IPS-18c (cell line): ENCODE results near the gene PALLD.

ENCODE experiments used
- H3K4me3 ChIP-seq: 2 replicates; pipeline ENCODE4 v1.7.0; 2013; ENCODE audit warnings: low read depth, mild to moderate bottlenecking, low read length, moderate library complexity; ENCODE audit not compliant: insufficient read depth
- H3K9me3 ChIP-seq: one replicate; pipeline ENCODE4 v1.6.1; 2013; ENCODE audit warnings: mild to moderate bottlenecking, low read length, moderate library complexity; ENCODE audit not compliant: control insufficient read depth, insufficient read depth

PALLD gene

DNA sequence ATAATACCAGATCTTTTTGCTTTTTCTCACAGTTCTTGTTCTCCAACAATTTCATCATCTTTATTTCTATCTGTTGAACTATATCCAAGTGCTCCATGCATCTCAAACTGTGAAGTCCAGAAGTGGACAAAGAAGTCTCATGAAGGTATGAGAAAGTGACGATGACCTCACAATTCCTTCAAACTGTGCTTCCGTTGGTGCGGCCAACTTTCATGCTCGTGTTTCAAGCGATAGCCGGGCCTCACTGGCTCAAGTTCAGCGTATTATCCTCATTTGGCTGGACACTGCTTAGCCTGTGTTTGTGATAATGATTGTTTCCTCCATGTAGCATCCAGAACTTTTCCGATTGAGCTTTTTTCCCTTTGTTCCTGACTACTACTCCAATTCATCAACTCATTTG is 143.1 kb downstream of the PALLD start:
- Histone ChIP-seq H3K9me3 (no peaks in the 10 kb centered on the region), H3K4me3 (no peak overlapping the region)

DNA sequence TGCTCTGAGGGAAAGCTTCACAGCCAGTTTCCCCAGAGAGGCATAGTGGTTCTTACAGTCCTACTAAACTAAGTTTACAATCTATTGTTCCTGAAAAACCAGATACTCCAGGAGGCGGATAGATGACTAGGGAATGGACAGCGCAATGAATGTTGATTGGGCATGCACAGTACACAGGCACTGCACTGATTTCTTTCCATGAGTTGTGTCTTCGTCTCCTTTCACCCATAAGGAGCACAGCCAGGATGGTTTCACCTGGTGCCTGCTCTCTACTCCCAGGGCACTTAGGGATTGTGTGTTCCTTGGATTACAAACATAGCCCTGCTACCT is 144.9 kb downstream of the PALLD start:
- Histone ChIP-seq H3K4me3 (no peak overlapping the region), H3K9me3 (no peaks in the 10 kb centered on the region)

DNA sequence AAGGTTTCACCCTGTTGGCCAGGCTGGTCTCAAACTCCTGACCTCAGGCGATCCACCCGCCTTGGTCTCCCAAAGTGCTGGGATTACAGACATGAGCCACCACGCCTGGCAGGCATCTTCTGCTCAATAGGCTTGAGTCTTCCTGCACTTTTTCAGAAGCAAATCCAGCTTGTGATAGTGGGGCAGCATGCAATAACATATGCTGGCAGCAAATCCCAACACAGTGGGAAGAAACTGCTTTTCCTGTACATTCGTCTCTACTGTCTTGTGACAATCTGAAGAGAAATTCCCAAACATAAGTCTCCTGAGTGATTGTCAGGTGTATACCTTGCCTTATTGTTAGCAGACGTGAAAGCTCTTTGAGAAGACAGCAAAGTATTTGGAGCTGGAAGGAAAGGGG is 145.7 kb downstream of the PALLD start:
- H3K4me3 ChIP-seq = no peak overlapping the region
- no peaks in the 10 kb centered on the region for H3K9me3 ChIP-seq

DNA sequence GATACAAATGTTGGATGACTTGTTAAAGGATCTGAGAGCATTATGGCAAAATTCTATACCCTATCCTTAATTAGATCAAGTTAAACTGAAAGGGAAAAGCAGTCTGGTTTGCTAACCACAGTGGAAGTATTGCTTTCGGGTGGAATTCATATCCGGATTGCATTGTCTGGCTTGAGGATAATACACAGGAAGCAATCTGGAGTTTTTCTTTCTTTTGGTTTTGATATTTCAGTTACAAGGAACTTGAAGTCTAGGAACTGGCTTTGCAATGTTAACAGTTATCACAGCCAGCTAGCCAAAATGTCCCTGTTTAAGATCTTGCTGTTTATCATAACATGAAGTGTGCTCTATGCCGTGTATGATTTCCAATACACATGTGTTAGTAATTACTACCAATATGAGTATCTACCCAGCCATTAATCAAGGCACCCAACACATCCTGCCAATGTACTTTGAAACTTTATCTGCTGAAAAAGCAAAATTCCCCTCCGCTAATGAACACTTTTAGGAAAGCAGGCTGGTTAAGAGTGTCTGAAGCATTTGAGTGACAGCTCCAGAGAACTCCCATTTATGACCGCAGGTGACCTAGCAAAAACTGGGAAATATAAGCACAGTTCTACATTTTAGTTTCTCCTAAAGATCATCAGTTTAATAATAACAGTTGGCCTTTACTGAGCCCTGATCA is 146.4 kb downstream of the PALLD start:
- no peaks in the 10 kb centered on the region for H3K9me3 ChIP-seq
- H3K4me3 ChIP-seq = no peak overlapping the region

DNA sequence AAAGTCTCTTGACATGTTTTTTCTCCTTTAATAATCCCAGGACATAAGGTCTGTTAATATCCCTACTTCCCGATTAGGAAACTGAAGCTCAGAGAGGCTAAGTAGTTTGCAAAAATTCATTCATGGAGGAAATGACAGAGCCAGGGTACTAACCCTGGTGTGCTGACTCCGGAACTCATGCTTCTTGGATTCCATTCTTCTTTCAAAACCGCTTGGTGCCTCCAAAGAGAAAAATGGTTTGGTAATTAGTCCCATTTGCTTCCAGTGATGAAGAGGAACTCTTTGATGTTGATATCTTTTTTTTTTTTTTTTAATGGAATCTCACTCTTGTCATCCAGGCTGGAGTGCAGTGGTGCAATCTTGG is 146.9 kb downstream of the PALLD start:
- H3K9me3 ChIP-seq = no peaks in the 10 kb centered on the region
- no peak overlapping the region for H3K4me3 ChIP-seq

DNA sequence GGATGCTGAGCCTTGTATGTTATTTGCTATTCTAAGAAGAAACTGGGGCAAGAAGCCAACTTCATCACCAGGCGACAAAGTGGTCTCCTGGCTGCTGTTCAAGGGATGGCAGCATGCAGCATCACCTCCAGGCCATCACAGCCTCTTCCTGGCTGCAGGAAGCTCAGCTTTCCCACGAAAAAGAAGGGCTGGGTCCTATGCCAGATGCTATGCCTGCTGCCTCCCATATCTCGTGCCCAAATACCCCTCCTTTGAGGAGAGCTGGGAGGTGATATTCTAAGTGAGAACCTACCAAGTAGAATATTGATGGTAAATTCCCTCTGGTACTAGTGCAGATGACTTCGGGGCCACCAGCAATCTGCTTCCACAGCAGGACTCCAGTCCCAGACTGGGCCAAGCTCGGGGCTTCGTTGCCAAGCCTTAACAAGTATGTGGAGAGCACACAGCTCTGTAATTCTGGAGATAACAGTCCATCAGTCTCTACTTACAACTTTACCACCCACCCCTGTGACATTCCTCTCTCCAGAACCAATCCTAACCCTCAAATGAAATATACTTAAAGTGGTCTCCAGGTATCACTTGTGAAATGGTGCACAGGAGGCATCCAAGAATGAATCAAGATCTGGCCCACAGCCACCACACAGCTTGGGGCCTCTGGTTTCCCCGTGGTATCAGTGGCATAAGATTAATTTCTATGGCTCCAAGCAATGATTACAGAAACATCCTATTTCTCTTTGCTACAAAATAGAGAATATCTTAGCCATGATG is 149.3 kb downstream of the PALLD start:
- H3K4me3 ChIP-seq = no peak overlapping the region

DNA sequence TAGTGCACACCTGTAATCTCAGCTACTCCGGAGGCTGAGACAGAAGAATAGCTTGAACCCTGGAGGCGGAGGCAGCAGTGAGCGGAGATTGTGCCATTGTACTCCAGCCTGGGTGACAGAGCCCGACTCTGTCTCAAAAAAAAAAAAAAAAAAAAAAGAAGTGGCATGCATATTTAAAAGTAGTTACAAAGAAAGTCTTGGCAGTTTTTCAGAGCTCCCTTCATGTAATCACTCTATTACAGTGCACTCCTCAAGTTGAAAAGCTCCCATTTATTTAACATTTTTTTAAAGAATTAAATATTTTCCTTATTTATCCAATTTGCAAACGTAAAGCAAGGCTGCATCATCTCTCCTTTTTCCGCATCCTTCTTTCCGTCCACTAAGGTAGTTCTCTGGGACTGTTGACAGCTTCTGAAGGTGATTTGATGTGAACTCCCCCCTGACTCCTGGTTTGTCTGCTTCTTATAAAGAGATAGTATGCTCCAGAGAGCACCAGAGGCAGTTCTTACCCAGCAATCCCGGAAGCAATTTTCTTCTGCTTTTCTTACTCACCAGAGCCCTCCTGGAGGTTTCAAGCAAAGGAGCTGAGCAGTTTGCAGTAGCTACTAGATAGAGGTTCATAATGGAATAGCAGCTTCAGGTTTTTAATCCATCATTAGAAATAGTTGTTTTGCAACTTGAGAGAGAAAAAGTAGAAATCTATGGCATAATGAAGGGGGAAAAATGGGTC is 151.0 kb downstream of the PALLD start:
- no peak overlapping the region for H3K4me3 ChIP-seq

More for the DNA sequence above, 149.3 kb downstream of the PALLD start:
- no peaks in the 10 kb centered on the region for H3K9me3 ChIP-seq

DNA sequence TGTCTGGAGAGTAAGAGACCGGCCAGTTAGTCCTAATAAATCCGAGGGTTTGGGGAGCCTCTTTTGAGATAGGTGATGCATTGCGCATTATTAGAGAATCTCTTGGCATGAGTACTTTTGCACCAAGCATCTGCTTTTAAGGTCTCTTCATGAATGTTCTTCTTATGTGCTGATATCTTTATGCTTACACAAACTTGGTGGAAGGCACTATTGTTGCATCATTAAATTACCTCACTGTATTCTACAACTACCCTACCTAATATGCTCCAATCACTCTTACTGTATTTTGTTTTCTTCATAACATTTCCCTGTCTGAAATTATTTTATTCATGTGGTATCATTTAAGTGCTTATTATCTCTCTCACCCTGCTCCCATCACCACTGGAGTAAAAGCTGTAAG is 151.6 kb downstream of the PALLD start:
- H3K9me3 ChIP-seq = no peaks in the 10 kb centered on the region
- no peak overlapping the region for H3K4me3 ChIP-seq

More for the DNA sequence above, 151.0 kb downstream of the PALLD start:
- H3K9me3 ChIP-seq = no peaks in the 10 kb centered on the region

DNA sequence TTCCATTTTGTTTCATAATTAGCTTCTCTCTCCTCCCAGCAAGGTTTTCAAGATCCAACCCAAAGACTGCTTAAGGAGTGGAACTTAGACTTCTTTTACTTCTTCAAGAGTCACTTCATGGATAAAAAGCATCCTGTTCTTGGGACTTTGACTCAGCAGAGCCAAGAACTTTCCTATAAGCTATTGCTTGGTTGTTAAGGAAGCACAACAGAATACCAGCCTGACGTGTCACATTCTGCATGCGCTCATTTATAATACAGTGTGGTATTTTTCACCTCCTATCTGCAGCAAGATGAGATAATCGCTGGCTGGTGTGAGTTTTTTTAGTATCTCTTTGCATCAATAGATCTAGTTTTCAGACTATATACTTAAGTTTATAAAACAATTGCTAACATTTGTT is 152.1 kb downstream of the PALLD start:
- no peaks in the 10 kb centered on the region for H3K9me3 ChIP-seq
- H3K4me3 ChIP-seq = no peak overlapping the region

DNA sequence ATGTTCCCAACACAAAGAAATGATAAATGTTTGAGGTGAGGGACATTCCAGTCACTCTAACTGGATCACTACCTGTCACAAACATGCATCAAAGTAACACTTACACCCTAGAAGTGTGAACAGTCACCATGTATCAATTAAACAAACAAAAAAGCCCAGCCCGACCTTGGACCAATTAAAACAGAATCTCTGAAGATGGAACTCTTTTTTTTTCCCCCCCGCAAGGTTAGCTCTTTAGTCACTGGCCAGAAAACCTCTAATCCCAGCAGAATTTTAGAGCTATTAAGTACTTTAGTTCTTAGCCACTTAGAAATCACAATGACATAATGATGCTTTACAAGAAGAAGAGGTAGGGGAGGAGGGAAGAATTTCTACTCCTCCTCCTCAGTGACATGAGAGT is 154.5 kb downstream of the PALLD start:
- no peaks in the 10 kb centered on the region for H3K9me3 ChIP-seq
- no peak overlapping the region for H3K4me3 ChIP-seq

DNA sequence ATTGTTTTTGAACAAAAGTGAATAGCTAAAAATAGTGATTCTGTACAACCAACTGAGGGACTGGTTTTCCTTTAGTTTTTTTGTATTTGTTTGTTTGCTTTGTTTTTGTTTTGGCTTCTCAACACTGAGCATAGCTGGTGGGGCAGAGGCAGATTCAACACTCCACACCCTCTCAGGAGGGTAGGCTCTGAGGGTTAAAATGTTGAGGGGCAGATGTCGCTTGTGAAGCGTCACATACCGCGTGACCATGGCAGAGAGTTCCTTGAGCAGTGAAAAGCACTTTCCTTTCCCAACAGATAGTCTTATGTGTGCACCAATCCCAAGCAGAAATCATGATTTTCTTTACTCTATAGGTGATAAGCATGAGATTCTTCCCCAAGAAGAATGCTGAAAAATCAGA is 155.0 kb downstream of the PALLD start:
- no peak overlapping the region for H3K4me3 ChIP-seq
- no peaks in the 10 kb centered on the region for H3K9me3 ChIP-seq

DNA sequence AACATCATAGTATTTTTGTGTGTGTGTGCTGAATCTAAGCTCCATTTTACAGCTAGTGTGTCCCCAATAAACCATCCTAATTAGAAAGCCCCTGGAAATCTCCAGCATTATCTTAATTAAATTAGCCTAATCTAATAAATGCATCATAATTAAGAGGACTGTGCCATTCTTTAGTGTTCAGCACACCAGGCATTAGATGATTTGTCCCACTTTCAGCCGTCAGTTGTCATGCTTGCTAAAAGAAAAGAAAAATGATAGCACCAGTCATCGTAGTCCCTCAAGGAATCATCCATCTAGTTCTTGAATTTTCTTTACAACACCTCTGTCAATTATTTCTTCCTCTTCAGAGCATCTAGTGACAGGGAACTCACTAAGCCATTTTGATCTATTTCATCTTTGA is 155.9 kb downstream of the PALLD start:
- no peak overlapping the region for H3K4me3 ChIP-seq
- no peaks in the 10 kb centered on the region for H3K9me3 ChIP-seq

DNA sequence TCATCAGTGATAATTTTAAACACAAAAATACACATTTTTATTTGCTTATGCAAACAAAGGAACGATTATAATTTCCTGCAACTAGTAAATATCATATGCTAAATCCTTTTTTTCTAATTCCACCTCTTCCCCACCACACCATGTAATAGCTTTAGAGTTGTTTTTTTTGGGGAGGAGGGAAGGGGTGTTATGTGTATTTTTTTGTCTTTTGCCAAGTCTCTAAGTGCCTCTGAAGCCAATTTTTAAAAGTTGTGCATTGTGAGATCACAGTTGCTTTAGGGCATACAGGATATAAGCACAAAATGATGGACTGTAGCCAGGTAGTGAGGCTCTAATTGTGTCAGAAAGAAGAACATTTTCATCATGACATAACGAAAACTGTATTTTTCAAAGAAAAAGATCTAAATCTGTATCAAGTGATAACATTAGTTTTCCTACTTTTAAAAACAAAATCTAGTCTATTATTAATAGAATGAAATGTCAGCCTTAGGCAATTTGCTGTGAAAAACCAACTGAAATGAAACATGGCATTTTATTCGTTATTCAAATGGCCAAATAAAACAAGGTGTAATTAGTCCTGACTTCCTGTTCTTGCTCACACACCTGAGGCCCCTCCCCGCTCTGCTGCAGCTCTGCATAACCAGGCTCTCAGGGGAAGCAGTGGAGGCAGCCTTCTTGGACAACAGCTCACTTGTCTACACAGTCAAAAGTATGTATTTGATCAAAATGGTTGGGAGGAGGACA is 157.4 kb downstream of the PALLD start:
- Histone ChIP-seq H3K4me3 (no peak overlapping the region), H3K9me3 (no peaks in the 10 kb centered on the region)

DNA sequence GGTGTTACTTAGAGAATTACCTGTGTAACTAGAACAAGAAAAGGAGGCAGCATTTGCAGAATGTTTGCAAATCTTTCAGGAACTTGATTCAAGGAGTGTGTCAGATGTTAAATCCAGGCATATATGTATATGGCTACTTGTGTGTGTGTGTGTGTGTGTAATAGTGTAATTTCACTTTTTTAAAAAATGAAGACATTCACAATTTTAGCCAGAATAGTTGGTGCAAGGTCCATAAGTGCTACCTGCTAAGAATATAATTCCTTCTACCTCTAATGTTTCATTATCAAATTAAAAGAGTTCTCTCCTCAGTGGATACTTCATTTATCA is 158.0 kb downstream of the PALLD start:
- no peak overlapping the region for H3K4me3 ChIP-seq
- no peaks in the 10 kb centered on the region for H3K9me3 ChIP-seq

DNA sequence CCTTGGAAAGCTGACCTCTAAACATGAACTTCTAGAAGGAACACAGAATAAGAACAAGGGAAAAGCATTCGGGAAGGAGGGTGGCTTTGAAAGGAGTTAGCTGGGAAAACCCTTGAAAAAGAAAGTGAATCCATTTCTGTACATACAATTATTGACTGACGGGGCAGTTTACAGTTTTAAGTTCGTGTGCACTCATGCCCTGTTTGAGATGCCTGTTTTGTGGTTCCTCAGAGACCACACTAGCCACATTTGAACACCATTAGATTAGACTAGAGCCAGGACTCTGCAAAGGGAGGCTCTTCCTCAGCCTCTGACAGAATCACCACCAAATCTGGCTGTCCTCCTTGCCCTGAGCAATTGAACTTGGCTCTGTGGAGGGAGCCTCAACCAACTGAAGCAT is 158.3 kb downstream of the PALLD start:
- Histone ChIP-seq H3K9me3 (no peaks in the 10 kb centered on the region), H3K4me3 (no peak overlapping the region)

DNA sequence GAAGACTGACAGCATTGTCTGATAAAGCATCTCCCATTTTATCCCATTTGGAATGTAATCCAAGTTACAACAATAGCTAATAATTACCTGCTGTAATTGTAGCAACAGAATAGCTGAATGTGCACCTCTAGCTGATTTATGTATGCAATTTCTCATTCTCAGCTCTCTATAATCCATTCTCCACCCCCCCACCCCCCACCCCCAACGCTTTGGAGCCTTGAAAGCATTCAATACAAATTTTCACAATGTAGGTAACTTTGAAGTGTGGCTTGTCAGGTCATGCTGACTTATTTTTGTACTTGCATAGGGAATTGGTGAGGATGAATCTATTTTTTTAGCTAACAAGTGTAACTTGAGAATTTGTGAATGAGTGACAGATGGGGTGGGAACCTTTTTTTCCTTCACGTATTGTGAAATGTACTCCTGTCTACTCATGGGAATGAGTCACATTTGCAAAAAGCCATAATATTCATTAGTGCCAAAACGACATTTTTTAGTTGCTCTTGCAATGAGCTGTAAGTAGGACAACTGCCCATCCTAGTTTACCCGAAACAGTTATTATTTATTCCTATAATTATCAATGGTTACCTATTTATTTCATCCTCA is 159.3 kb downstream of the PALLD start:
- H3K9me3 ChIP-seq = no peaks in the 10 kb centered on the region
- no peak overlapping the region for H3K4me3 ChIP-seq

DNA sequence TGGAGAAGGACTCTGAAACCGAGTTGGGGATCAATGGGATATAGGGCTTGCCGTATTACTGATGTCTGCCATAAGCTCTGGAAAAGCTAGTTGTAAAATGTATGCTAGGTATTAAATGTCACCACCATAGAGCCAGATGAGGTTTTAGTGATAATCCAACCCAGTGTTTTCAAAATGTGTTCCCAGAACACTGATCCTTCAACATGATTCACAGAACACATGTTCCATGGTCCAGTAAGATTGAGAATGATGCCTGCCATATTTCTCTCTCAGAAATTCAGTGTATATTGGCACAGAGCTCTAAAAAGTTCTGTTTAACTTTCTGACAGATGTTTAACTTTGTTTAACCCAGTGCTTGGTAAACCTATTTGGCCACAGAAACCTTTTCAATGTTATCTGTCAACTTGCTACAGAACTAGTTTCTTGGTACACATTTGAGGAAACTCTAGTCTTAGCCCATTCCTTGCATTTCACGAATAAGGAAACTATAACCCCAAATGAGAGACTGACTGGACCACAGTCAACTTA is 160.2 kb downstream of the PALLD start:
- Histone ChIP-seq H3K9me3 (no peaks in the 10 kb centered on the region), H3K4me3 (no peak overlapping the region)
